ENCODE results near the gene C16orf54. TPM values are rescaled to one million over a fixed set of nuclear protein-coding genes. Genes with fewer than 3 reads are reported as not detected.
"Not testable (repeated sequence)": the region's sequence is repeated elsewhere in the genome, so short reads cannot be mapped to it uniquely, and the experiment has no call there.

C16orf54 gene
- total RNA-seq: 1 to 10 TPM; 1.1 to 1.2 TPM

DNA sequence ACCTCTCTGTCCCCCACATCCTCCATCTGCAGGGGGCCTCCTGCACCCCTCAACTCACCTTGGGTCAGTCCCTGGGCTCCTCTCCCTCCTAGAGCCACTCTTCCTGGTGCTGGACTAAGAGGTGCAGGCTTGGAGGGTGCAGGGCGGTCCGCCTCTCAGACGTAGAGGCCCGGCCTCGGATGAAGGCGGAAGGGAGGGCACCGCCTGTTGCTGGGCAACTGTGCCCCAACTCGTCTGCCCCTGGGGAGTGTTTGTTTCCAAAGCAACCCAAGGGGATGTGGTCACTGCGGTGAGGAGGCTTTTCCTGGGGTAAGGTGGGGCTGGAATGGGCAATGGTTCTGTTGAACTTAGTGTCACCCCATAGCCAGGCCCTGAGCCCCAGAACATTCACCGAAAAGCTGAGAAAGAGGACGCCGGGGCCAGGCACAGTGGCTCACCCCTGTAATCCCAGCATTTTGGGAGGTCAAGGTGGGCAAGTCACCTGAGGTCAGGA is at the start of gene C16orf54:
Gene C16orf54 (minus strand): TSS at position 138 of the 493 bp plus-strand sequence. CDS start 1,039 bp downstream, outside the sequence.
- peak within 1 kb of the TSS; percentile 11 to 14 for H3K4me3 ChIP-seq
- H3K9me3 ChIP-seq: no peaks in the 10 kb centered on the region
- peak within 1 kb of the TSS; percentile 54 to 86 for H3K27ac ChIP-seq
- no peak for DNase-seq (ENCODE audit: low spot score)
- no peaks in the 10 kb centered on the region for H3K27me3 ChIP-seq (replicated peaks; ENCODE audit: insufficient read depth)
- intact Hi-C loops (cut with DNase I): no loop called here
- H3K36me3 ChIP-seq: no peaks in the 10 kb centered on the region
- TF ChIP-seq POLR2AphosphoS5 (IDR thresholded peaks at IDR 0.05): no peak
- TF ChIP-seq, protein P1, sequence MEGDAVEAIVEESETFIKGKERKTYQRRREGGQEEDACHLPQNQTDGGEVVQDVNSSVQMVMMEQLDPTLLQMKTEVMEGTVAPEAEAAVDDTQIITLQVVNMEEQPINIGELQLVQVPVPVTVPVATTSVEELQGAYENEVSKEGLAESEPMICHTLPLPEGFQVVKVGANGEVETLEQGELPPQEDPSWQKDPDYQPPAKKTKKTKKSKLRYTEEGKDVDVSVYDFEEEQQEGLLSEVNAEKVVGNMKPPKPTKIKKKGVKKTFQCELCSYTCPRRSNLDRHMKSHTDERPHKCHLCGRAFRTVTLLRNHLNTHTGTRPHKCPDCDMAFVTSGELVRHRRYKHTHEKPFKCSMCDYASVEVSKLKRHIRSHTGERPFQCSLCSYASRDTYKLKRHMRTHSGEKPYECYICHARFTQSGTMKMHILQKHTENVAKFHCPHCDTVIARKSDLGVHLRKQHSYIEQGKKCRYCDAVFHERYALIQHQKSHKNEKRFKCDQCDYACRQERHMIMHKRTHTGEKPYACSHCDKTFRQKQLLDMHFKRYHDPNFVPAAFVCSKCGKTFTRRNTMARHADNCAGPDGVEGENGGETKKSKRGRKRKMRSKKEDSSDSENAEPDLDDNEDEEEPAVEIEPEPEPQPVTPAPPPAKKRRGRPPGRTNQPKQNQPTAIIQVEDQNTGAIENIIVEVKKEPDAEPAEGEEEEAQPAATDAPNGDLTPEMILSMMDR (IDR thresholded peaks at IDR 0.05): no peak
- TF ChIP-seq POLR2A (IDR thresholded peaks at IDR 0.05): no peak
- H3K4me1 ChIP-seq (replicated peaks): peaks cover 18% of the 10 kb centered on the region
- 84% methylated on average over 12 of the region's 12 CpGs for WGBS

GRCh38 chr16:29794231-29794710 is 48.5 kb upstream of the C16orf54 start:
- no peaks in the 10 kb centered on the region for H3K27me3 ChIP-seq (replicated peaks; ENCODE audit: insufficient read depth)
- H3K4me3 ChIP-seq: no peak overlapping the region
- H3K4me1 ChIP-seq (replicated peaks): peaks cover 2% of the 10 kb centered on the region
- no peak overlapping the region for H3K27ac ChIP-seq
- H3K36me3 ChIP-seq: peaks cover 0 to 5% of the 10 kb centered on the region in 2 donors
- TF ChIP-seq POLR2AphosphoS5 (IDR thresholded peaks at IDR 0.05) (no peak), POLR2A (IDR thresholded peaks at IDR 0.05) (no peak)
- TF ChIP-seq, protein P1 (IDR thresholded peaks at IDR 0.05): no peak
- no peaks in the 10 kb centered on the region for H3K9me3 ChIP-seq
- intact Hi-C loops (cut with DNase I): no loop called here
- DNase-seq (ENCODE audit: low spot score): no peak
- WGBS: 99% methylated on average over 3 of the region's 3 CpGs

DNA sequence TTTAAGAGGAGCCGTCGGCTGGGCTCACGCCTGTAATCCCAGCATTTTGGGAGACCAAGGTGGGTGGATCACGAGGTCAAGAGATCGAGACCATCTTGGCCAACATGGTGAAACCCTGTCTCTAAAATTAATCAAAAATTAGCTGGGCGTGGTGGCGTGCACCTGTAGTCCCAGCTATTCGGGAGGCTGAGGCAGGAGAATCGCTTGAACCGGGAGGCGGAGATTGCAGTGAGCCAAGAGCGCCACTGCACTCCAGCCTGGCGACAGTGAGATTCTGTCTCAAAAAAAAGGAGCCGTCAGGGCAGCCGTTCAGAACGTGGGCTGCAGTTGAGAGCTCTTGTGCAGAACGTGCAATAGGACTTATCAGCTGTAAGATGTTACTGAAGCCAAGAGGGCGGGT is 47.4 kb upstream of the C16orf54 start:
- H3K27ac ChIP-seq; H3K4me1 ChIP-seq (replicated peaks); H3K4me3 ChIP-seq; H3K9me3 ChIP-seq; DNase-seq (ENCODE audit: low spot score); intact Hi-C loops (cut with DNase I); H3K36me3 ChIP-seq; H3K27me3 ChIP-seq (replicated peaks; ENCODE audit: insufficient read depth): not testable (repeated sequence)
- 90% methylated on average over 18 of the region's 18 CpGs for WGBS

- H3K36me3 ChIP-seq: no peaks in the 10 kb centered on the region
- peak overlapping the region in 1 of 2 donors; percentile 91 for H3K4me3 ChIP-seq
- TF ChIP-seq, protein P1 (IDR thresholded peaks at IDR 0.05): no peak
- TF ChIP-seq POLR2A (IDR thresholded peaks at IDR 0.05): no peak
- TF ChIP-seq POLR2AphosphoS5 (IDR thresholded peaks at IDR 0.05): no peak
- intact Hi-C loops (cut with DNase I): no loop called here
- DNase-seq (ENCODE audit: low spot score): no peak
- H3K27me3 ChIP-seq (replicated peaks; ENCODE audit: insufficient read depth): no peaks in the 10 kb centered on the region
- WGBS: 60% methylated on average over 9 of the region's 9 CpGs
- H3K27ac ChIP-seq: no peak overlapping the region
- H3K9me3 ChIP-seq: no peaks in the 10 kb centered on the region
- peaks cover 2% of the 10 kb centered on the region for H3K4me1 ChIP-seq (replicated peaks)
These were observed 46.3 kb upstream of the C16orf54 start for GRCh38 chr16:29791845-29792807.

- intact Hi-C loops (cut with DNase I): no loop called here
- Histone ChIP-seq H3K27ac (peak overlapping the region; percentile 92 to 93), H3K4me1 (replicated peaks) (peaks cover 2% of the 10 kb centered on the region), H3K9me3 (no peaks in the 10 kb centered on the region), H3K4me3 (peak overlapping the region; percentile 89 to 91), H3K27me3 (replicated peaks; ENCODE audit: insufficient read depth) (no peaks in the 10 kb centered on the region), H3K36me3 (no peaks in the 10 kb centered on the region)
- 2% methylated on average over 31 of the region's 31 CpGs for WGBS
- TF ChIP-seq POLR2AphosphoS5 (IDR thresholded peaks at IDR 0.05): no peak
- TF ChIP-seq, protein P1 (IDR thresholded peaks at IDR 0.05): no peak
- TF ChIP-seq POLR2A (IDR thresholded peaks at IDR 0.05): no peak
- DNase-seq (ENCODE audit: low spot score): no peak
These were observed 45.4 kb upstream of the C16orf54 start for GRCh38 chr16:29790949-29791844.
